T47D (cell line): ENCODE measurements around the gene ADAMTS18.
"Not testable (repeated sequence)": the region's sequence is repeated elsewhere in the genome, so short reads cannot be mapped to it uniquely, and the experiment has no call there.

Source experiments
- DNase-seq, 2 experiments: peaks; one replicate each; pipeline versions ENCODE4 v3.0.0 to v3.0.0-alpha.2; 2011 to 2012; ENCODE audit warnings: low read depth in 1 of 2, low spot score in 1 of 2
- JUND ChIP-seq: IDR thresholded peaks from 2 replicates; pipeline ENCODE4 v1.6.1; 2012; ENCODE audit warnings: low read depth
- in situ Hi-C: cut with HindIII; loops from 2 replicates; pipeline ENCODE4 v1.10.0; 2016; ENCODE audit warnings: low sequenced_read_pairs, low pct_unique_long_range_greater_than_20kb

Gene ADAMTS18

GRCh38 chr16:77434530-77435271, at the start of gene ADAMTS18:
TSS of gene ADAMTS18 (minus strand) at chr16:77435034. CDS start at chr16:77434695, 339 bp downstream.
- no peak for TF ChIP-seq JUND
- no peak for DNase-seq
- in situ Hi-C loops, result no loop called here

DNA sequence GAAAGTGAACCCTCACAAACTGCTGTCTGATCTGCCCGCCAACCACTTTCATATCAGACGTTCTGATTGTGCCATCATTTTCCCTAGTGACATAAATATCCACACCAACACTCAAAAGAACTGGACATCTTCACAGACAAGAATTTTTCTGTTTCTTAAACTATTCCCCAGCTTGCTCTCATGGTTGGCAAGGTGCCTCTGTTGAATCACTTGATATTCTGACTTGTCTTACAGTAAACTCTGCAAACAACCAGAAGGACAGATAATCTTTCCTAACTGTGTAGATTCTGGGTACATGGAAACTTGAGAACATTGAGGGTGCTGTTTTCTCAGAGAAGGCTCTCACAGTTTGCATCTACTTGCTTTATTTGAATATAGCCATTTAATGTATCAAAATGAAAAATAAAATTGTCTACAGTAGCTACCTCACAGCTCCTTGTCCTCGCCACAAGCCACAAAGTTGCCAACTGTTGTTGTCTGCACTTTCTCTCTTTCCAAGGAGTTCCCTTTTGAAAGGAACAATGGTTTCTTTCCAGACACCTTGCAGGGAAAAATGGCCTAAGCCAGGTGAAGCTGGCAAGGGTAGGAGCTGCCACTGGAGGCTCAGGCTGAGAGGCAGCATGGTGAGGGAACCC, 46.0 kb upstream of the ADAMTS18 start:
- no peak for DNase-seq
- in situ Hi-C loops, result no loop called here
- TF ChIP-seq JUND, result no peak

- in situ Hi-C loops, result no loop called here
- DNase-seq, result no peak
Measured at GRCh38 chr16:77472262-77472661, 37.4 kb upstream of the ADAMTS18 start.

GRCh38 chr16:77470851-77471250, 36.0 kb upstream of the ADAMTS18 start:
- in situ Hi-C loops, result no loop called here
- no peak for TF ChIP-seq JUND
- DNase-seq, result no peak

More at GRCh38 chr16:77472262-77472661, 37.4 kb upstream of the ADAMTS18 start:
- no peak for TF ChIP-seq JUND

- DNase-seq, result no peak
- in situ Hi-C loops, result no loop called here
- no peak for TF ChIP-seq JUND
Measured at GRCh38 chr16:77469634-77470033, 34.8 kb upstream of the ADAMTS18 start.

DNA sequence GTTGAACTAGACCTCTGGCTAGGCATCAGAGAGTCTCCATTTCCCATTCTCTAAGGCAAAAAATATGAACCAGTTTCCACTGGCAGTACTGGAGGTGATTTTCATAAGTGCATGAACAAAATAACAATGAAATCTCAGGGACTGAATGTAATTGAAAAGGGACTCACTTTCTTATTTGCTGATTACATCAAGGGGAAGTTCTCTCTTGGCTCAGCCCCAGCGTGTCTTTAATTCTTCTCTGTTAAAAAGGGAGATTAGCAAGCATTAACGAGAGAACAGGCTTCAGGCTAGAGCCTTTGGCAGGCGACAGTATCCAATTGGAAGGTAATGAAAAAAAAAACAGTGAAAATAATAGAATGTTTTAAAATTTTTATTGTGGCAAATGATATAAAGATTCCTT, 34.0 kb upstream of the ADAMTS18 start:
- in situ Hi-C loops, result no loop called here
- DNase-seq, result no peak
- TF ChIP-seq JUND, result no peak

GRCh38 chr16:77467821-77468335, 33.0 kb upstream of the ADAMTS18 start:
- in situ Hi-C loops, result no loop called here
- no peak for TF ChIP-seq JUND
- DNase-seq, result no peak

DNA sequence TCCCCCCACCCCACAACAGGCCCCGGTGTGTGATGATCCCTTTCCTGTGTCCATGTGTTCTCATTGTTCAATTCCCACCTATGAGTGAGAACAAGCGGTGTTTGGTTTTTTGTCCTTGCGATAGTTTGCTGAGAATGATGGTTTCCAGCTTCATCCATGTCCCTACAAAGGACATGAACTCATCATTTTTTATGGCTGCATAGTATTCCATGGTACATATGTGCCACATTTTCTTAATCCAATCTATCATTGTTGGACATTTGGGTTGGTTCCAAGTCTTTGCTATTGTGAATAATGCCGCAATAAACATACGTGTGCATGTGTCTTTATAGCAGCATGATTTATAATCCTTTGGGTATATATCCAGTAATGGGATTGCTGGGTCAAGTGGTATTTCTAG, 28.8 kb upstream of the ADAMTS18 start:
- DNase-seq, in situ Hi-C loops: not testable (repeated sequence)

DNA sequence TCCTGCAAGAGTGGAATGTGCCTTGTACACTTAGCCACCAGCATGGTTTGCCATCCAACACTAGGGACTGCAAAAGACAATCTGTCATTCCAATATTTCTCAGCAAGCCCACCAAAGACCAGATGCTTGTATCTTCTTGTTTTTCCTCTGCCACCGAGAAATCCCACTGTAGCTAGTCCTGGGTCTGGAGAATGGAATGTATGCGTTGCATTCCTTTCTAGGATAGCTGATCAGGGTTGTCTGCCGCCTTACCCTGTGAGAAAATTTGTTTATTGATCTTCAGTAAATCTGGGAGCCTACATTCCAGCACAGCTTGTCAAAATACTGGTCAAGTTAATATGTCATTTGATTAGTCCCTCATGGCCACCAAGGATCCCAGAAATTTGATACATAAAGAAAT, 28.1 kb upstream of the ADAMTS18 start:
- in situ Hi-C loops, result no loop called here

GRCh38 chr16:77459534-77460254, 24.9 kb upstream of the ADAMTS18 start:
- in situ Hi-C loops, result no loop called here
- no peak for DNase-seq
- no peak for TF ChIP-seq JUND

More for the DNA sequence above, 28.1 kb upstream of the ADAMTS18 start:
- no peak for TF ChIP-seq JUND
- DNase-seq, result no peak

DNA sequence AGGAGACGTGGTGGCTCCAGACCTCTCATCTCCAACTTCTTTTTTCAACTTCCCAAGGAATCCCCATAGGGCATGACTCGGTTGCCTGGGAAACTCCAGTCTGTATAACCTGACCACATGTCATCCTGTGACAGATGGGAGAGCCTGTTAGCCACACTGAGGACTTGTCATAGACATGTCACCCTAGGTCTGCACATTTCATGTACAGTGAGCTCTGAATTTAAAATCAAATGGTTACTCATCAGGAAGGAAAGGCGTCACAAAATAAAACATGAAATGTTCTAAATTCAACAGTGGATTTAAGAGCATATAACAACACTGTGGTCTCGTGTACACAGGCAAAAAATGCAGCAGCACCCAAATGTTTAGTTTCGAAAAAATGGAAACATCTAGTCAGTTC, 22.2 kb upstream of the ADAMTS18 start:
- DNase-seq, result no peak
- in situ Hi-C loops, result no loop called here
- no peak for TF ChIP-seq JUND

DNA sequence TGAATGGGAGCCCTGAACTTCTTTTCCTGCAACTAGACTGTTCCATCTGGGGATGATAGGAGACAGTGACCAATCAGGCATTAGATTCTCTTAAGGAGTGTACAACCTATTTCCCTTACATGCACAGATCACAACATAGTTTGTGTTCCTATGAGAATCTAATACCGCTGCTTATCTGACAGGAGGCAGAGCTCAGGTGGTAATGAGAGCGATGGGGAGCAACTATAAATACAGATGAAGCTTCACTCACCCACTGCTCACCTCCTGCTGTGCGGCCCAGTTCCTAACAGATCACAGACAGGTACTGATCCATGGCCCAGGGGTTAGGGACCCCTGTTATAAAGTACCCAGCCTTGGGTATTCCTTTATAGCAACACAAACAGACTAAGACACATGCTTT, 17.4 kb upstream of the ADAMTS18 start:
- no peak for DNase-seq
- in situ Hi-C loops, result no loop called here

More for the DNA sequence above, 17.4 kb upstream of the ADAMTS18 start:
- no peak for TF ChIP-seq JUND
